GM19035 (cell line): Measurements from ENCODE around the gene GMDS.

Experiments used
- ATAC-seq: cut with Tn5 transposase; IDR thresholded peaks from one replicate; pipeline ENCODE4 v1.9.1; 2021; ENCODE audit not compliant: unreplicated experiment

GMDS gene

GRCh38 chr6:2245103-2245876 is at the start of gene GMDS:
Gene GMDS, minus strand, starts transcription at chr6:2245605.
- ATAC-seq, result peak; percentile 96

- ATAC-seq, result no peak
Observed at GRCh38 chr6:2285510-2285909, 40.1 kb upstream of the GMDS start.

GRCh38 chr6:2275892-2276242 is 30.5 kb upstream of the GMDS start:
- no peak for ATAC-seq

GRCh38 chr6:2274981-2275891 is 29.8 kb upstream of the GMDS start:
- no peak for ATAC-seq

GRCh38 chr6:2272696-2273095 is 27.3 kb upstream of the GMDS start:
- no peak for ATAC-seq

- no peak for ATAC-seq
Observed at GRCh38 chr6:2270054-2270453, 24.6 kb upstream of the GMDS start.

GRCh38 chr6:2266841-2267240 is 21.4 kb upstream of the GMDS start:
- no peak for ATAC-seq

- ATAC-seq, result no peak
Observed at GRCh38 chr6:2266031-2266795, 20.8 kb upstream of the GMDS start.

GRCh38 chr6:2264932-2265331 is 19.5 kb upstream of the GMDS start:
- no peak for ATAC-seq

GRCh38 chr6:2263896-2264295 is 18.5 kb upstream of the GMDS start:
- no peak for ATAC-seq

- no peak for ATAC-seq
Observed at GRCh38 chr6:2259574-2259973, 14.2 kb upstream of the GMDS start.

GRCh38 chr6:2259002-2259494 is 13.6 kb upstream of the GMDS start:
- no peak for ATAC-seq

GRCh38 chr6:2258112-2258511 is 12.7 kb upstream of the GMDS start:
- no peak for ATAC-seq

- ATAC-seq, result no peak
Observed at GRCh38 chr6:2257363-2257762, 12.0 kb upstream of the GMDS start.

GRCh38 chr6:2254747-2255146 is 9.3 kb upstream of the GMDS start:
- no peak for ATAC-seq

GRCh38 chr6:2249126-2249525 is 3.7 kb upstream of the GMDS start:
- no peak for ATAC-seq

GRCh38 chr6:2247664-2248063 is 2.3 kb upstream of the GMDS start:
- ATAC-seq, result no peak

GRCh38 chr6:2245877-2246863 is 765 bp upstream of the GMDS start:
- peak; percentile 18 for ATAC-seq

- ATAC-seq, result peak; percentile 19
Observed at GRCh38 chr6:2244261-2245102, 923 bp downstream of the GMDS start.
